NCI-H2029 (cell line): ENCODE results near the gene DYNC1LI2.
"Not testable (repeated sequence)": the region's sequence is repeated elsewhere in the genome, so short reads cannot be mapped to it uniquely, and the experiment has no call there.

ENCODE experiments used
- DNase-seq: peaks from one replicate; lab custom pipeline; 2025; lab: John Stamatoyannopoulos, UW

The DYNC1LI2 gene

DNA sequence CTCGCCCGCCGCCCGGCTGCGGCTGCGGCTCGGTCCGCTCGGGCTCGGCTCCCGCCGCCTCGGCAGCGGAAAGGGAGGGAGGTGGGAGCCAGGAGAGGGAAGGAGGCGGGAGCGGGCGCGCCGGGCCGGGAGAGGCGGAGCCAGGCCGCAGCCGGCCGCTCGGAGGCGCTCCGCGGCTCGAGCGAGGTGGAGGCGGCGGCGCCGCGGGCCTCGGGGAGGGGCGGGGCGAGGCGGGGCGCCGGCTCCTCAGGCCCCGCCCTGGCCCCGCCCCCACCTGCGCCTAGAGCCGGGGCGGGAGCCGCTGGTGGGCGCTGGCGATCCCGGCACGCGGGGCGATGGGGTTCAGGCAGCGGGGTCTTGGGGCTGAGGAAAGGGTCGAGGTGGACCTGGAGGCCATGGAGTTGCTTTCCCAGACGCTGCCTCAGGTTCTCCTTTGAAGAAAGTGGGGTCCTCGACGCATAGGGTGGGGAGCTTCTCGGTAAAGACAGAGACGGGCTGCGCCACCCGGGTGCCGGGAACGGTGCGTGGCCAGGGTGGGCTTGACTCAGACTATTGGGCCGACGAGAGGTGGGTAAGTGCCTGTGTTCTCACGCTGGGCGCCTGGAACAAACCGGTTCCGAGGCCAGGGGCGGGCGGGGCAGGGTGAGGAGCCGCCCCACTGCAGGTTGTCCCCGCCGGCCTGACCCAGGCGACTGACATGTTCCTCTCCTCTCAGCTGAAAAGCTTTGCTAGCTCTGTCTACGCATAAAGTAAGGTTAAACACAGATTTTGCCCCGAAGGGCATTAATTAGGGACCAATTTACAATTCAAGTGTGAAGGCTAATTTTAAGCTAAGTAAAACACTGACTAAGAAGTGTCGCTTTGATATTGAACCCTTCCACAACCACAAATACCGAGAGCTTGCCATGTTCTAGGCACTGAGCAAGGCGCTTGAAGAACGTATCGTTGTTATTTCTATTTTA is 54.5 kb downstream of the DYNC1LI2 start, which contains the start of gene CMTM4:
CMTM4 (minus strand) TSS at position 75 of the 962 bp plus-strand sequence. CDS start 218 bp downstream, outside the sequence.
- peak; percentile 64 for DNase-seq

DNA sequence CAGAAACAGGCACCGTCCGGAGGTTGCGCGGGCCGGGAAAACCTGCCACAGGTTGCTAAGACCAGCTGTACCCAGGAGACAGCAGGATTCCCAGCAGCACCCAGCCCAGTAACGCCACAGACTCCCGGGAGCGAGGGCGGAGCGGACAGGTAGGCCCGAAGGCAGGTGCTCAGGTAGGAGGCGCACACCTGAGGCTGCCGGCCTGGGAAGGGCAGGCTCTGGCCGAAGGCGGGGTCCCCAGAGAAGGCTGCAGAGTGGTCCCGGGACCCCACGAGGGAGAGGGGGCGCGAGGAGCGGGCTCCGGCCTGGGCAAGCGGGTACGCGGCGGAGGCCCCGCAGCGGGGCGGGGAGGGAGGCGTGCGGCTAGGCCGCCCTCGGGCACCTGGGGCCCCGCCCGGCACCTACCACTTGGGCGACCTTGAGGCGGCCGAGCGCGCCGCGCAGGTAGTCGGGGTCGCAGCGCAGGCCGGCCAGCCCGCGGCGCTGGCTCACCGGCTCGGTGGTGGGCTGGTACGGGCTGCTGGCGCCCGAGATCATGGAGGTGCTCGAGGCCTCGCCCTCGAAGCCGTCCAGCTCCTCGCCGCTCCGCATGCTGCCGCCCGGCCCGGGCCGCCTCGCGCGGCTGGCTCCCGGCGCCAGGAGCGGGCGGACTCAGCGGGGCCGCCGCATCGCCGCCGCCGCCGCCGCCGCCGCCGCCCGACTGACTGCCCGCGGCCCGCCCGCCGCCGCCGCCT is 55.3 kb downstream of the DYNC1LI2 start:
- no peak for DNase-seq

DNA sequence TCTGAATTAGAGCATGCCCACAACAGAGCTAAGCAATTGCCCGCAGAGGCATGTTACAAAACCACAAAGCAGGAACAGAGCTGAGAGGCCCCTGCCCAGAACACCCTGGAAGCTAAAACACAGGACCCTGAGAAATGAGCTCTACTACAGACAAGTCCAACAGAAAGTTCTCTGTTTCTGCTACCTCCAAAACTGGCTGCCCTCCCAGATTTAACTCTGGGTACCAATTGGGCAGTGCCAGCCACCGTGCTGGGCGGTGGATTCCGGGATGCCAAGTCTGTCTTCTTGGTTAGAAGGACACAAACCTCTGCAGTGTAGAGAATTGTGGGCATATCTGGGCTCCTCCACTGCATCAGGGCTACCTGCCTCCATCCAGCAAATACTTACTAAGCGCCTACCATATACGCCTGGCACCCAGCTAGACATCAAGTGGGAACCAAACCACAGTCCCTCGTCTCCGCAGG is 55.9 kb downstream of the DYNC1LI2 start:
- no peak for DNase-seq

DNA sequence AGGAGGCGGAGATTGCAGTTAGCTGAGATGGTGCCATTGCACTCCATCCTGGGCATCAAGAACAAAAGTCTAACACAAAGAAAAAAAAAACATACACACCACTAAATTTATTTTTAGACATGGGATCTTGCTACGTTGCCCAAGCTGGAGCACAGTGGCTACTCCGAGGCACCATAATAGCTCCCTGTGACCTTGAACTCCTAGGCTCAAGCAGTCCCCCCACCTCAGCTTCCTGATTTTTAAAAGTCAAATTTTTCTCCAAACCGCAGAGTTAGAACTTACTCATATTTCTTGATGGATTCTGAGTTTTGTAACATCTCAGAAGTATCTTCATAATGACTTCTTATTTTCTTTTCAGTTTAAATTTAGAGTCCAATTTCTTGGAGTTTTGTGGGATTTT is 58.3 kb downstream of the DYNC1LI2 start:
- no peak for DNase-seq

DNA sequence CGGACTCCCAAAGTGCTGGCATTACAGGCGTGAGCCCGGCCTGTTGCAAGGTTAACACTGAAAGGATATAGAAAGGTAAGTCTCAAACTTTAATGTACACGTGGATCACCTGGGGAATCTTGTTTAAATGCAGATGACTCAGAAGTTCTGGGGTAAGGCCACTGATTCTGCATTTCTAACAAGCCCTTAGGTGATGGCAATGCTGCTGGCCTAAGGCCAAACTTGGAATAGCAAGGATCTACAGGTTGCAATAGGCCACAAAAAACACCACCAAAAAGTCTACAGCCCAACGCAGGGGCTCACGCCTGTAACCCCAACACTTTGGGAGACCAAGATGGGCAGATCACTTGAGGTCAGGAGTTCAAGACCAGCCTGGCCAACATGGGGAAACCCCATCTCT is 59.1 kb downstream of the DYNC1LI2 start:
- no peak for DNase-seq

DNA sequence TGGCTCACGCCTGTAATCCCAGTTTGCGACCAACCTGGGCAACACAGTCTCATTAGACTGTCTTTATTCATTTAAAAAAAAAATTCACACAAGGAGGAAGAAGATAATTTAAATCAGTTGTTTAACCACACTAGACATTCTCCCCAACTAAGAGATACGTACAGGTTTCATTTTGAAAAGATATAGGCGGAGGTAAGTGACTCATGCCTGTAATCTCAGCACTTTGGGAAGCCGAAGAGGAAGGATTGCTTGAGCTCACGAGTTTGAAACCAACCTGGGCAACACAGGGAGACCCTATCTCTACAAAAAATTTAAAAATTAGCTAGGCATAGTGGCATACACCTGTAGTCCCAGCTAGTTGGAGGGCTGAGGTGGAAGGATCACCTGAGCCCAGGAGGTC is 60.2 kb downstream of the DYNC1LI2 start:
- no peak for DNase-seq

DNA sequence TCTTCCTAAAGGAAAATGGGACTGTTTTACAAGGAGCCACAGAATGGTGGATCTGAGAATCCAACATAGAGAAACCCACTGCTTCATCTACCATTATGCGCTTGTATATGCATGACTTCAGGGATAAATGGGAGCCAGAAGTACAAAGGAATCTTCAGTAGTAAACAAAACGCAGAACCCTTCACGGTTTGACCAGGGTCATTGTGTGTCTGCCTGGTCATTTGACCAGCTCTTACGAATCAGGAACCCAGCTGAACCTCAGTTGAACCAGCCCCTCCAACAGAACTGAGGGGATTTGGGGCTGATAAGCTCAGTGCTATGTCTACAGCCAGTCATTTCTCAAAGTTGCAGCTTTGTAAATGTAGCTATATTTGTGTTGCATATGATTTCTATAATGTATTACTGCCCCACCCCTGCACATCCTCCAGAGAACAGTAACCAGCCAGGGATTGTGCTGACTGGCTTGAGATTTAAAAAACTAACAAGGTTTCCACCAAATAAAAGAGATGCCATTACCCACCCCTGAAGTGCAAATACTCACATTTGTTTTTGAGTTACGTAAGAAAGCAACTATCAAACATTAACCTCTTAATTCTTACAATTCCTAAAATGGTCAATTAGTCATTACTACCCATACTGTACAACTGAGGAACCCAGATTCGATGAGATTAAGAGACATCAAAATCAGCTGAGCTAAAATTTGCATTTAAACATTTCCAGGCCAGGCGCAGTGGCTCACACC is 61.1 kb downstream of the DYNC1LI2 start:
- DNase-seq: no peak

DNA sequence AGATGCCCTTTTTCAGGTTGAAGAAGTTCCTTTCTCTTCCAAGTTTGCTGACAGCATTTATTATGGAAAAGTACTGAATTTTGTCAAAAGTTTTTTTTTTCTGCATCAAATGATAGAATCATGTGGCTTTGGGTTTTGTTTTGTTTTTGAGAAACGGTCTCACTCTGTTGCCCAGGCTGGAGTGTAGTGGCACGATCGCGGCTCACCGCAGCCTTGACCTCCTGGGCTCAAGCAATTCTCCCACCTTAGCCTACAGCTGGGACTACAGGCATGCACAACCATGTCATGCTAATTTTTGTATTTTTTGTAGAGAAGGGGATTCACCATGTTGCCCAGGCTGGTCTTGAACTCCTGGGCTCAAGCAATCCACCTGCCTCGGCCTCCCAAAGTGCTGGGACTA is 62.1 kb downstream of the DYNC1LI2 start:
- DNase-seq: no peak

DNA sequence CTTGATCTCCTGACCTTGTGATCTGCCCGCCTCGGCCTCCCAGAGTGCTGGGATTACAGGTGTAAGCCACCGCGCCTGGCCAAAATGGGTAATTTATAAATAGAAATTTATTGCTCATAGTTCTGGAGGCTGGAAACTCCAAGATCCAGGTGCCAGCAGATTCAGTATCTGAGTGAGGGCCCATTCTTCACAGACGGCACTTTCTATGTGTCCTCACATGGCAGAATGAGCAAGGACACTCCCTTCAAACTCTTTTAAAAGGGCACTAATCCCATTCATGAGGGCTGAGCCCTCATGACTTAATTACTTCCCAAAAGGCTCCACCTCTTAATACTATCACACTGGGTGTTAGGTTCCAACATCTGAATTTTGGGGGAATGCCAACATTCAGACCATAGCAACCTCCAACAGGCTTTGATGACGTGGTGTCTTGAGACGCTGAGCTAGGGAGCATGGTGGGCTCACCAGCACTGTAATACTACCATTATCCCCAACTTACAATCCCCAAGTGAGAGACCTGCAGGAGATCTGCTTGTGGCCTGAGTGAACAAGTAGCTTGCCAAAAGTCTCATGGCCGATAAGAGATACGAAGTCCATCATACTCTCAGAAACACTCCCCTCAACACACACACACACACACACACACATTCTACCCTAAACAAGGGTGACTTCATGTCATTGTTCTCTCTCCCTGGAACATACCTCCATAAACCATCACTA is 63.3 kb downstream of the DYNC1LI2 start:
- DNase-seq: no peak

DNA sequence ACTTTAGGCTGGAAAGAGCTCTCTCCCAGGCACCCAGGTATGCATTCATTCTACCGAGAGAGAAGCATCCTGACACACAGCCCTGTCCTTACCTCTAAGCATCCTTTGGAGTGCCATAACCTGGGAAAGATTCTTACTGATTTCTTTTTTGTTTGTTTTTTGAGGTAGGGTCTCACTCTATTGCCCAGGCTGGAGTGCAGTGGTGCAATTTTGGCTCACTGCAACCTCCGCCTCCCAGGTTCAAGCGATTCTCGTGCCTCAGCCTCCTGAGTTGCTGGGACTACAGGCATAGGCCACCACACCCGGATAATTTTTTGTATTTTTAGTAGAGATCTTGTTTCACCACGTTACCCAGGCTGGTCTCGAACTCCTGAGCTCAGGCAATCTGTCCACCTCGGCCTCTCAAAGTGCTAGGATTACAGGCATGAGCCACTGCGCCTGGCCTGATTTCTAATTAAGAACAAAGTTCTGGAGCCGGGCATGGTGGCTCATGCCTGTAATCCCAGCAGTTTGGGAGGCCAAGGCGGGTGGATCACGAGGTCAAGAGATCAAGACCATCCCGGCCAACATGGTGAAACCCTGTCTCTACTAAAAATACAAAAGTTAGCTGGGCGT is 65.8 kb downstream of the DYNC1LI2 start:
- DNase-seq: not testable (repeated sequence)

DNA sequence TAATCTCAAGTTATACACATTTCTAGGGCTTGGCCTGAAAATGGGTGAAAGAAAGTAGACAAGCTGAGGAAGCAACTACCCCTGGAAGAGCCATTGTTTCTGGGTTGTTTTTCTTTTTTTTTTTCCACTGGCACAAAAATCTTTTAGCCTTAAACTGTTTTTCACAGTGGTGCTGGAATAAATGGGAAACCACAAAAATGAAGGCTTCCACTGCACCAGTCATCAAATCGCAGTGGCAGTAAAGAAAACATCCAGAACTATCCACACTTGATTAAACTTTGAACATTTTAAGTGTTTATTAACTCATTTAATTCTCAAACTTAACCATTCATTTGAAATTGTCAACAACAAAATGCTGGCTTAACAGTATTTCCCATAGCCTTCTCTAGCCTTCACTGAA is 69.1 kb downstream of the DYNC1LI2 start:
- no peak for DNase-seq

DNA sequence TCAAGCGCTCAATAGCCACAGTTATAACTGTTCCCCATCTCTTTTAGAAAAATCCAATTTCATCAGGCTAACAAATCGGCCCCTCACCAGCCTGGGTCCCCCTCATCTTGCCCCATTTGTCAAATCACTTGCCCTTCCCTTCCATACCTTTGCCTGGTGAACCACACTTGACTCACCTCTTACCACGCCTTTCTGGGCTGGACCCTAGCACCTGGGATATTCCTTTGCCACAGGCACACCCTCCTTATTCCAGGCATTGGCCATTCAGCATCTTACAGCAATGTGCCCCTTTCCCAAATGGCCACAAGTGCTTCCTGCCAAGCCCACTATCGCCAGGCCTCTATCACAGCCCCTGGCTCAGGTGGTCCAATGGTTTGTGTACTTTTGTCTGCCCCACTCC is 69.7 kb downstream of the DYNC1LI2 start:
- DNase-seq: no peak

DNA sequence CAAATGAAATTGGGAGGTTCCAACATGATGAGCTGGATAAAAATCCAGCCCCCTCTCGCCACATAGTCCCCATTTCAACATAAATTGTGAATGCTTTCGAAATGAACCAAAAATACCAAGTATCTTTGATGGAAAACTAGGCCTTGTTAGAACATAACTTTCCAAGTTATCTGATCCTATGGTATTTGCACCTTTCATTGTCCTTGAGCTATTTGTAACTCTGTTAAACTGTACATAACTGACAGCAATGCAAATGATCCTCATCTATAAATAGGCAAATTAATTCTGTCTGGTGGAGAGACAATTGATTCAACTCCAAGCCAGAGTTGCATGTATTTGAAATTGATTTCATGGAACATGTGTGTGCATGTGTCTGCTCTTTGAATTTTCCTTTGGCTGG is 73.1 kb downstream of the DYNC1LI2 start:
- DNase-seq: no peak

DNA sequence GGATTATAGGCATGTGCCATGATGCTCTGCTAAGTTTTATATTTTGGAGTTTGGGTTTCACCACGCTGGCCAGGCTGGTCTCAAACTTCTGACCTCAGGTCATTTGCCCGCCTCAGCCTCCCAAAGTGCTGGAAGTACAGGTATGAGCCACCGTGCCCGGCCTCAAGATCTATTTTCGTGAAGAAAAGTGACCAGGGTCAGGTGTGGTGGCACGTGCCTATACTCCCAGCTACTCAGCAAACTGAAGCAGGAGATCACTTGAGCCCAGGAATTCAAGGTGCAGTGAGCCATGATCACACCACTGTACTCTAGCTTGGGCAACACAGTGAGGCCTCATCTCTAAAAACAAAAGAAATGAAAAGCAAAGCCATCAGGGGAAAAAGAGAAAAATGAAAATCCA is 73.6 kb downstream of the DYNC1LI2 start:
- DNase-seq: no peak

DNA sequence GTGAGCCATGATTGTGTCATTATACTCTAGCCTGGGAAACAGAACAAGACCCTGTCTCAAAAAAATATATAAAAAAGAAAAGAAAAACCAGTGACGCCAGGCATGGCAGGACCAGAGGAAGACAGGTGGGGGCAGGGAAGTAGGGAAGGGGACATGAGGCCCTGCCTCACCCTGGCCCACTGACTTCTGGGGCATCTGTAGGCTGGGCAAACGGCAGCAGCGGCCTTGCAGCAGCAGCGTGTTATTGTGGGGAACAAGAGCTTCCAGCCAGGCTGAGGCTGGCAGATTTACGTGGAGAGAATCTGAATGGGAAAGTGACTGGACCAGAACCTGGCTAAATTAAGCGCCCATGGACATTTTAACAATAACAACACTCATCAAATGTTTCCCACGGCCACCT is 74.2 kb downstream of the DYNC1LI2 start:
- no peak for DNase-seq

DNA sequence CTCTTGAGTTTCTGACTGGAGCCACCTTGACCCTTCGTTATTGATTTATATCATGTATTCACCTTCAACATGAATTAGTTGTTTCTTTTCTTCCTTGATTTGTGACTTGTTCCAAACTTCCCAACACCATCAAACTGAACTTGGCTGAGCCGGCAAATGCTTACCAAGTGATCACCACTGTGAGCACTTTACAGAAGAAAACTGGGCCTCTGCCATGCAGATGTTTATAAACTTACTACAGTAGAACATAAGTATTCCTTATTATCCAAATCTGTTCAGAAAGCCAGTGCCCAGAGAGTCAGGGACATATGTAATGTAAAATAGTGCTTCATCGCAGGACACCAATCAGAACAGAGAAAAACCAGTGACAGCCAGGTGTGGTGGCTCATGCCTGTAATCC is 74.8 kb downstream of the DYNC1LI2 start:
- DNase-seq: no peak

DNA sequence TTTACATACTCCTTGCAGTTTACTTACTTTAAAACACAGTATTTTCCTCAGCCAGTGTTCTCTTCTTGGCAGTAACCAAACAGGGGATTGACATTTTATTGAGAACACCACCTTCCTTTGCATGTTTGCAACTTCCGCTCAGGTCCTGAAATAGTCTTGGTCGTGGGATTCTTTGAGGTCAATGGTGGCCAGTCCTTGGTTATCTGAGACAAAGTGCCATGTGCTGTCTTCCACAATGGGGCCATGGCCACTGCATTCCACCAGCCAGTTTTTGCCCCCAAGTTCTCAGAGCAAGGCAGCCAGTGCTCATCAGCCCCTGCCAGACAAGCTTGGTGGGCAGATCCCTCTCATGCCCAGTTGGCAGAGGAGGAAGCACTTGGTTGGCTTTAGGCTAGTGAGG is 77.7 kb downstream of the DYNC1LI2 start:
- no peak for DNase-seq
